Panc1 (cell line): ENCODE results near the gene CNPY2. TPM values are rescaled to one million over a fixed set of nuclear protein-coding genes. Genes with fewer than 3 reads are reported as not detected.

Experiments used
- ATAC-seq: fragments of 200-7000 bp; cut with Tn5 transposase; 2 replicates; pipeline ENCODE4 v1.9.1; 2020; ENCODE audit warnings: mild to moderate bottlenecking, moderate library complexity
- BruUV-seq: library from RNA; stranded (reverse); fragments of 400-500 nt; replicated peaks from 2 replicates; lab custom pipeline; 2021; lab: Mats Ljungman, UMichigan
- CTCF ChIA-PET: fragments of 300-600 bp; sonication (Branson Sonifier 250); formaldehyde crosslinking; loops from one replicate; lab custom pipeline; 2022; ENCODE audit warnings: antibody characterized with exemption; lab: Charles Lee
- POLR2A ChIA-PET: fragments of 300-600 bp; sonication (Branson Sonifier 250); formaldehyde crosslinking; loops from one replicate; lab custom pipeline; 2022; ENCODE audit warnings: antibody characterized with exemption; lab: Charles Lee
- DNase-seq: peaks from one replicate; pipeline ENCODE4 v3.0.0-alpha.2; 2010; ENCODE audit warnings: low read depth, low spot score
- H3K27ac ChIP-seq: 2 replicates; pipeline ENCODE4 v1.5.1; 2011; ENCODE audit warnings: mild to moderate bottlenecking, low read length, inconsistent platforms
- H3K27me3 ChIP-seq: fragments of 200-500 bp; sonication (Bioruptor generic); 2 replicates; pipeline ENCODE4 v1.6.0; 2014; ENCODE audit warnings: low read length, inconsistent platforms; ENCODE audit not compliant: control insufficient read depth, insufficient read depth
- H3K36me3 ChIP-seq: fragments of 200-500 bp; sonication (Bioruptor generic); 2 replicates; pipeline ENCODE4 v1.5.1; 2014; ENCODE audit warnings: inconsistent platforms, mild to moderate bottlenecking, low read length, moderate library complexity; ENCODE audit not compliant: control insufficient read depth, insufficient read depth
- H3K4me1 ChIP-seq: 2 replicates; pipeline ENCODE4 v1.5.1; 2011; ENCODE audit warnings: inconsistent platforms, mild to moderate bottlenecking, low read length, moderate library complexity; ENCODE audit not compliant: control insufficient read depth, insufficient read depth
- H3K4me3 ChIP-seq, 2 experiments: 2 replicates each; pipeline ENCODE4 v1.5.1; 2011 to 2012; ENCODE audit warnings: low read depth in 2 of 2, low read length in 2 of 2, mild to moderate bottlenecking in 2 of 2, inconsistent platforms in 1 of 2, moderate library complexity in 1 of 2
- H3K9me3 ChIP-seq: fragments of 200-500 bp; sonication (Bioruptor generic); 2 replicates; pipeline ENCODE4 v1.5.1; 2014; ENCODE audit warnings: low read depth, mild to moderate bottlenecking, inconsistent platforms, low read length, moderate library complexity; ENCODE audit not compliant: control insufficient read depth, insufficient read depth
- POLR2AphosphoS5 ChIP-seq: IDR thresholded peaks from 2 replicates; pipeline ENCODE4 v1.6.1; 2012; ENCODE audit warnings: mild to moderate bottlenecking, low read depth, low read length, moderate library complexity
- REST ChIP-seq, 2 experiments: IDR thresholded peaks; 2 replicates each; pipeline ENCODE4 v1.6.1; 2011 to 2012; ENCODE audit warnings: low read depth in 2 of 2, control low read depth in 1 of 2, low read length in 1 of 2, mild to moderate bottlenecking in 1 of 2, moderate library complexity in 1 of 2; ENCODE audit not compliant: insufficient read depth in 1 of 2
- SIN3A ChIP-seq: IDR thresholded peaks from 2 replicates; pipeline ENCODE4 v1.6.1; 2012; ENCODE audit warnings: low read depth, mild to moderate bottlenecking, low read length, moderate library complexity, borderline replicate concordance; ENCODE audit not compliant: insufficient read depth
- TCF7L2 ChIP-seq: IDR thresholded peaks from 2 replicates; pipeline ENCODE4 v1.6.1; 2011; ENCODE audit warnings: mild to moderate bottlenecking, low read depth, low read length, inconsistent platforms
- in situ Hi-C: cut with HindIII; loops from 2 replicates; pipeline ENCODE4 v1.10.0; 2016; ENCODE audit warnings: low sequenced_read_pairs, low pct_unique_long_range_greater_than_20kb
- intact Hi-C: fragments of 100-400 bp; cut with micrococcal nuclease; formaldehyde crosslinking; loops from one replicate; pipeline ENCODE4 v1.10.0; 2022; ENCODE audit not compliant: unreplicated experiment
- total RNA-seq: library from RNA; stranded (reverse); gene quantifications from one replicate; pipeline ENCODE4 v1.2.1, GENCODE V29; 2021; ENCODE audit not compliant: unreplicated experiment
- TF ChIP-seq, protein P1 (sequence below): fragments of 450-650 bp; IDR thresholded peaks from 2 replicates; pipeline ENCODE4 v1.5.1; 2017; ENCODE audit warnings: mild to moderate bottlenecking

The CNPY2 gene
- total RNA-seq, 1 experiment from 2014 or later = 115 TPM

DNA sequence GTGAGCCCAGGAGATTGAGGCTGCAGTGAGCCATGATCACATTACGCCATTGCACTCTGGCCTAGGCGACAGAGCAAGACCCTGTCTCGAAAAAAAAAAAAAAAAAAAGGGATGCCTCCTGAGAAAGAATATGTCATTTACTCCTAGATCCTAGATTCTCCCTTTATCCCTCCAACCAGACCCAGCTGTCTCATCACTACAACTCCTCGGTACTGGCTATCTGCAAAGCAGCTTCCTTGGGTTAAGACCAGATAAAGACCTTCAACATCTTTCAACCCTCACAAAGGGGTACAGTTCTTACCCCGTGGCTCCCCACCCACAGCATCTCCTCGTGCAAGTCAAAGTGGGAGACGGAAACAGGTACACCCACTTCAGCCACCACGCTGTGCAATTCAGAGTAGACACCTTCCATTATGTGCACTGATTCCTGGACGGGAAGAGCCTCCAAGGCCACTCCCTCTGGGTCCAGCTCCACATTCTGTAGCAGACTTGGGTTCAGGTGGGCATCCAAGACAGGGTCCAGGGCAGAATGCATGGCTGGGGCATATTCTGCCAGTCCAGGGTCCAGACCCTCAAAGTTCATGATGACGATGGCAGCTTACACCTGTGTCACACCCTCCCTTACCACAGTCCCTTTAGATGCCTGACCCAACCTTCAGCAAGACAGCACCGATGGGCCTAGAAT lies 16.9 kb upstream of the CNPY2 start:
- TF ChIP-seq REST (IDR thresholded peaks at IDR 0.05; ENCODE audit: insufficient read depth in 1 of 2, low read depth in 2 of 2, low read length in 1 of 2) = no peak
- TF ChIP-seq POLR2AphosphoS5 = no peak
- no peak for TF ChIP-seq TCF7L2
- TF ChIP-seq, protein P1, sequence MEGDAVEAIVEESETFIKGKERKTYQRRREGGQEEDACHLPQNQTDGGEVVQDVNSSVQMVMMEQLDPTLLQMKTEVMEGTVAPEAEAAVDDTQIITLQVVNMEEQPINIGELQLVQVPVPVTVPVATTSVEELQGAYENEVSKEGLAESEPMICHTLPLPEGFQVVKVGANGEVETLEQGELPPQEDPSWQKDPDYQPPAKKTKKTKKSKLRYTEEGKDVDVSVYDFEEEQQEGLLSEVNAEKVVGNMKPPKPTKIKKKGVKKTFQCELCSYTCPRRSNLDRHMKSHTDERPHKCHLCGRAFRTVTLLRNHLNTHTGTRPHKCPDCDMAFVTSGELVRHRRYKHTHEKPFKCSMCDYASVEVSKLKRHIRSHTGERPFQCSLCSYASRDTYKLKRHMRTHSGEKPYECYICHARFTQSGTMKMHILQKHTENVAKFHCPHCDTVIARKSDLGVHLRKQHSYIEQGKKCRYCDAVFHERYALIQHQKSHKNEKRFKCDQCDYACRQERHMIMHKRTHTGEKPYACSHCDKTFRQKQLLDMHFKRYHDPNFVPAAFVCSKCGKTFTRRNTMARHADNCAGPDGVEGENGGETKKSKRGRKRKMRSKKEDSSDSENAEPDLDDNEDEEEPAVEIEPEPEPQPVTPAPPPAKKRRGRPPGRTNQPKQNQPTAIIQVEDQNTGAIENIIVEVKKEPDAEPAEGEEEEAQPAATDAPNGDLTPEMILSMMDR = no peak
- no peak for TF ChIP-seq SIN3A
- no peak for DNase-seq
- BruUV-seq = no TSS peak
- CTCF ChIA-PET = interaction anchor here (0.6 kb wide), 1 partner anchor 33 kb away, joined by 4 read pairs; no protein-coding TSS in a partner anchor
- intact Hi-C loops (no loop called here), in situ Hi-C loops (no loop called here)
- no peak for ATAC-seq
- peaks cover 15% of the 10 kb centered on the region; the same call in 1 of the 2 replicates for H3K4me1 ChIP-seq
- POLR2A ChIA-PET = interaction anchor here (0.6 to 0.9 kb wide), 3 partner anchors 17 to 102 kb away, joined by 4 to 6 read pairs (median 5); no protein-coding TSS in a partner anchor
- no peaks in the 10 kb centered on the region for H3K9me3 ChIP-seq
- H3K27me3 ChIP-seq = no peaks in the 10 kb centered on the region
- peak overlapping the region; percentile 99 for H3K27ac ChIP-seq
- peaks cover 3% of the 10 kb centered on the region; the same call in 1 of the 2 replicates for H3K36me3 ChIP-seq
- peak overlapping the region; percentile 76 to 83 for H3K4me3 ChIP-seq

GRCh38 chr12:56330936-56331490 lies 15.2 kb upstream of the CNPY2 start:
- in situ Hi-C loops (no loop called here), intact Hi-C loops (no loop called here)
- H3K27ac ChIP-seq = no peak overlapping the region
- ATAC-seq (no peak), DNase-seq (no peak)
- no peak overlapping the region for H3K4me3 ChIP-seq
- peaks cover 3% of the 10 kb centered on the region; the same call in 1 of the 2 replicates for H3K36me3 ChIP-seq
- no TSS peak for BruUV-seq
- no peaks in the 10 kb centered on the region for H3K27me3 ChIP-seq
- TF ChIP-seq SIN3A (no peak), POLR2AphosphoS5 (no peak), TCF7L2 (no peak), REST (IDR thresholded peaks at IDR 0.05; ENCODE audit: insufficient read depth in 1 of 2, low read depth in 2 of 2, low read length in 1 of 2) (no peak)
- TF ChIP-seq, protein P1 = no peak
- peaks cover 15% of the 10 kb centered on the region; the same call in 1 of the 2 replicates for H3K4me1 ChIP-seq
- CTCF ChIA-PET = no interaction called here
- POLR2A ChIA-PET = no interaction called here
- H3K9me3 ChIP-seq = no peaks in the 10 kb centered on the region
